A549 (cell line): ENCODE data around the gene SLC9A1. TPM values are rescaled to one million over a fixed set of nuclear protein-coding genes. Genes with fewer than 3 reads are reported as not detected.

Experiments
- ATAC-seq, 2 experiments: fragments of 200-7000 bp in 1 of 2; fragments of >200 bp in 1 of 2; cut with Nextera tagmentation in 1 of 2; cut with Tn5 transposase in 1 of 2; 3 replicates each; pipeline versions ENCODE4 v1.8.0 to v1.9.1; 2018 to 2020; ENCODE audit warnings: mild to moderate bottlenecking in 1 of 2, moderate library complexity in 1 of 2
- CTCF ChIA-PET: fragments of 300-600 bp; sonication (Branson Sonifier 250); formaldehyde crosslinking; extraction: SDS; loops from one replicate; lab custom pipeline; 2021; ENCODE audit warnings: antibody characterized with exemption, inconsistent platforms; lab: Yijun Ruan, JAX
- POLR2A ChIA-PET: fragments of 350-600 bp; formaldehyde crosslinking; extraction: SDS; loops from one replicate; lab custom pipeline; 2021; ENCODE audit warnings: antibody characterized with exemption, inconsistent platforms; lab: Yijun Ruan, JAX
- DNase-seq, 2 experiments: peaks; one replicate each; pipeline versions ENCODE4 v3.0.0 to v3.0.0-alpha.2; 2011 to 2016; ENCODE audit warnings: low read depth in 1 of 2, low spot score in 1 of 2
- FAIRE-seq: peaks from 2 replicates; lab custom pipeline; 2011; peaks lifted over from hg19 to GRCh38; lab: Jason Lieb, UNC
- H3K27ac ChIP-seq, 2 experiments: fragments of >200 bp; sonication (Bioruptor Twin); formaldehyde crosslinking; 3 replicates each; pipeline ENCODE4 v1.5.1; 2016 to 2017
- H3K4me1 ChIP-seq: fragments of >200 bp; sonication (Bioruptor Twin); formaldehyde crosslinking; 3 replicates; pipeline ENCODE4 v1.6.1; 2016
- H3K4me2 ChIP-seq: fragments of >200 bp; sonication (Bioruptor Twin); formaldehyde crosslinking; 3 replicates; pipeline ENCODE4 v1.6.1; 2016
- H3K4me3 ChIP-seq: fragments of >200 bp; sonication (Bioruptor Twin); formaldehyde crosslinking; 3 replicates; pipeline ENCODE4 v1.5.1; 2016
- H3K9me3 ChIP-seq: fragments of >200 bp; sonication (Bioruptor Twin); formaldehyde crosslinking; 3 replicates; pipeline ENCODE4 v1.6.1; 2016
- CHD4 ChIP-seq: fragments of 200-600 bp; sonication (generic); IDR thresholded peaks from 2 replicates; pipeline ENCODE4 v1.6.1; 2016; ENCODE audit warnings: antibody characterized with exemption, mild to moderate bottlenecking, borderline replicate concordance
- EHMT2 ChIP-seq: fragments of 200-600 bp; sonication (generic); IDR thresholded peaks from 2 replicates; pipeline ENCODE4 v1.6.1; 2016; ENCODE audit warnings: antibody characterized with exemption, low read depth, mild to moderate bottlenecking, moderate library complexity
- ELK1 ChIP-seq: fragments of 150-350 bp; IDR thresholded peaks from 2 replicates; pipeline ENCODE4 v1.6.1; 2014; ENCODE audit warnings: low read depth, mild to moderate bottlenecking, low read length
- FOSB ChIP-seq: fragments of 250-450 bp; sonication (Bioruptor Pico); IDR thresholded peaks from 2 replicates; pipeline ENCODE4 v1.5.0; 2020; ENCODE audit warnings: mild to moderate bottlenecking, moderate library complexity
- FOSL2 ChIP-seq, 2 experiments: fragments of 450-650 bp in 1 of 2; fragments of >200 bp in 1 of 2; sonication (Bioruptor Twin) in 1 of 2; formaldehyde crosslinking; IDR thresholded peaks; 2 replicates each; pipeline versions ENCODE4 v1.5.0 to v1.6.1; 2016 to 2020; ENCODE audit warnings: mild to moderate bottlenecking in 1 of 2, moderate library complexity in 1 of 2
- FOXS1 ChIP-seq: fragments of 250-450 bp; sonication (Bioruptor Pico); IDR thresholded peaks from 2 replicates; pipeline ENCODE4 v1.5.0; 2020; ENCODE audit warnings: mild to moderate bottlenecking, moderate library complexity
- HES2 ChIP-seq: fragments of >200 bp; sonication (Bioruptor Twin); formaldehyde crosslinking; IDR thresholded peaks from 2 replicates; pipeline ENCODE4 v1.6.1; 2016
- HOXA7 ChIP-seq: fragments of 250-450 bp; sonication (Bioruptor Pico); IDR thresholded peaks from 2 replicates; pipeline ENCODE4 v1.5.0; 2020; ENCODE audit warnings: mild to moderate bottlenecking, moderate library complexity
- HOXB13 ChIP-seq: fragments of 250-450 bp; sonication (Bioruptor Pico); IDR thresholded peaks from 2 replicates; pipeline ENCODE4 v1.5.0; 2020; ENCODE audit warnings: low read depth, mild to moderate bottlenecking, moderate library complexity
- KDM1A ChIP-seq: fragments of 200-600 bp; sonication (generic); IDR thresholded peaks from 2 replicates; pipeline ENCODE4 v1.6.1; 2016; ENCODE audit warnings: low read depth, mild to moderate bottlenecking
- KDM5A ChIP-seq: fragments of 200-600 bp; sonication (generic); IDR thresholded peaks from 2 replicates; pipeline ENCODE4 v1.6.1; 2016; ENCODE audit warnings: antibody characterized with exemption, mild to moderate bottlenecking
- MAFK ChIP-seq: fragments of 450-650 bp; IDR thresholded peaks from 2 replicates; pipeline ENCODE4 v1.6.1; 2014; ENCODE audit not compliant: partially characterized antibody
- NPAS2 ChIP-seq: fragments of 250-450 bp; sonication (Bioruptor Pico); IDR thresholded peaks from 2 replicates; pipeline ENCODE4 v1.8.0; 2022; ENCODE audit warnings: mild to moderate bottlenecking, moderate library complexity, borderline replicate concordance
- NR3C1 ChIP-seq: fragments of >200 bp; sonication (Bioruptor Twin); formaldehyde crosslinking; IDR thresholded peaks from 3 replicates; pipeline ENCODE4 v1.6.1; 2017
- PBX3 ChIP-seq: IDR thresholded peaks from 2 replicates; pipeline ENCODE4 v1.6.1; 2012
- PHF8 ChIP-seq: fragments of 200-600 bp; sonication (generic); IDR thresholded peaks from 2 replicates; pipeline ENCODE4 v1.6.1; 2016; ENCODE audit warnings: low read depth, mild to moderate bottlenecking, antibody characterized with exemption, moderate library complexity, borderline replicate concordance
- POLR2AphosphoS2 ChIP-seq: conservative IDR thresholded peaks from 2 replicates; pipeline ENCODE4 v1.6.1; 2012; ENCODE audit warnings: low read length, improper control_type of control experiment, inconsistent platforms
- RARB ChIP-seq: fragments of 250-450 bp; sonication (Bioruptor Pico); IDR thresholded peaks from 2 replicates; pipeline ENCODE4 v1.8.0; 2021; ENCODE audit warnings: mild to moderate bottlenecking, moderate library complexity
- RCOR1 ChIP-seq: fragments of 150-350 bp; IDR thresholded peaks from 2 replicates; pipeline ENCODE4 v1.6.1; 2014; ENCODE audit warnings: antibody characterized with exemption, low read length, low read depth
- RFX5 ChIP-seq: fragments of 450-650 bp; IDR thresholded peaks from 2 replicates; pipeline ENCODE4 v1.7.1; 2014; ENCODE audit warnings: antibody characterized with exemption, mild to moderate bottlenecking, moderate library complexity
- ZFP36 ChIP-seq: fragments of 450-650 bp; IDR thresholded peaks from 2 replicates; pipeline ENCODE4 v1.6.1; 2014; ENCODE audit warnings: borderline replicate concordance; ENCODE audit not compliant: partially characterized antibody
- WGBS: methylation state at CpG from one replicate; pipeline ENCODE4 v1.1.6; 2017; ENCODE audit errors: missing lambda C conversion rate; 5-methylcytosine and 5-hydroxymethylcytosine counted together
- polyA plus RNA-seq, 4 experiments: library from polyadenylated mRNA; depleted of rRNA in 3 of 4; stranded (reverse); fragments of >200 nt; fragmentation: RNase III in 1 of 4; extraction: RNeasy Plus Mini Kit Qiagen cat#74134 plus additional on column Dnase treatment in 1 of 4; gene quantifications; 2 replicates in 3 of 4; 3 replicates in 1 of 4; pipeline ENCODE4 v1.2.3, GENCODE V29; 2011 to 2017
- TF ChIP-seq, protein P1 (sequence below): fragments of 450-650 bp; IDR thresholded peaks from 2 replicates; pipeline ENCODE4 v1.6.1; 2014; ENCODE audit warnings: antibody characterized with exemption
- TF ChIP-seq, protein P2 (sequence below): IDR thresholded peaks from 2 replicates; pipeline ENCODE4 v1.6.1; 2012

SLC9A1 gene
- polyA plus RNA-seq, 2 of the 4 experiments (the other 2 are of a cell fraction), result 7.4 to 8.0 TPM

DNA sequence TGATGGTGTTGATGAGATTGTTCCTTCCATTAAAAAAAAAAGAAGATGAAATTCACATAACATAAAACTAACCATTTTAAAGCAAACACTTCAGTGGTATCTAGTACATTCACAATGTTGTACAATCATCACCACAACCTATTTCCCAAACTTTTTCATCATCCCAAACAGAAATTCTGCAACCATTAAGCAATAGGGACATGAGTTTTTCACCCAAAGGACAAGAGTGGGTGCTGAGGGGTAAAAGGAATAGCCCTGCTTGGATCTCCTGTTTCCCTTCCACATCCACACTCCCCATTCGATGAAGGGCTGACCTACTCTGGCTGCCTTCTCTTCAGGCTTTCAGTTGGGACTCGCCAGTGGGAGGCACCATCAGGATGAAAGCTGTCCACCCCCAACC is 59.3 kb downstream of the SLC9A1 start:
- CTCF ChIA-PET, result interaction anchor here (0.7 to 18.9 kb wide), 8 partner anchors 12 to 238 kb away, joined by 3 to 516 read pairs (median 12); no protein-coding TSS in a partner anchor
- Histone ChIP-seq H3K4me2 (no peak overlapping the region), H3K9me3 (no peaks in the 10 kb centered on the region), H3K27ac (no peak overlapping the region), H3K4me3 (no peak overlapping the region), H3K4me1 (peaks cover 30% of the 10 kb centered on the region)
- no peak for ATAC-seq
- DNase-seq, result no peak
- TF ChIP-seq PBX3 (no peak), KDM5A (no peak), ZFP36 (no peak), HES2 (no peak), PHF8 (no peak)
- TF ChIP-seq, protein P1, sequence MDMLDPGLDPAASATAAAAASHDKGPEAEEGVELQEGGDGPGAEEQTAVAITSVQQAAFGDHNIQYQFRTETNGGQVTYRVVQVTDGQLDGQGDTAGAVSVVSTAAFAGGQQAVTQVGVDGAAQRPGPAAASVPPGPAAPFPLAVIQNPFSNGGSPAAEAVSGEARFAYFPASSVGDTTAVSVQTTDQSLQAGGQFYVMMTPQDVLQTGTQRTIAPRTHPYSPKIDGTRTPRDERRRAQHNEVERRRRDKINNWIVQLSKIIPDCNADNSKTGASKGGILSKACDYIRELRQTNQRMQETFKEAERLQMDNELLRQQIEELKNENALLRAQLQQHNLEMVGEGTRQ, result no peak
- FAIRE-seq, result no peak
- WGBS, result 90% methylated on average over 2 of the region's 2 CpGs
- POLR2A ChIA-PET, result no interaction called here

DNA sequence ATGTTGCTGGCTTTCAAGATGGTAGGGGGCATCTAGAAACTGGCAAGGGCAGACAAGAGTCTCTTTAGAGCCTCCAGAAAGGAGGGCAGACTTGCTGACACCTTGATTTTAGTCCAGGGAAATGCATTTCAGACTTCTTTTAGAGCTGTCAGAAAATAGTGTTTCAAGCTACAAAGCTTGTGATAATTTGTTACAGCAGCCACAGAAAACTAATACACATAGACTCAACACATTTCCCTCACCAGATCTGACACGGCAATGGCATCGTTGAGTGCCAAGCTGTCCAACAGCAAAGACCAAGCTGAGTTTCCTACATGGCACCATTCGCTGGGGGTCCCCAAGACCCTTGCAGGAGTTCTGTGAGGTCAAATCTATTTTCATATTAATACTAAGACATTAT is 62.0 kb downstream of the SLC9A1 start:
- Histone ChIP-seq H3K4me3 (no peak overlapping the region), H3K27ac (no peak overlapping the region), H3K4me1 (peaks cover 3% of the 10 kb centered on the region; the same call in 1 of the 3 replicates), H3K9me3 (no peaks in the 10 kb centered on the region), H3K4me2 (no peak overlapping the region)
- WGBS, result 59% methylated on average over 3 of the region's 3 CpGs
- CTCF ChIA-PET, result interaction anchor here (0.6 to 18.9 kb wide), 8 partner anchors 7 to 208 kb away, joined by 3 to 516 read pairs (median 4); no protein-coding TSS in a partner anchor
- no peak for FAIRE-seq
- ATAC-seq, result no peak
- DNase-seq, result no peak
- POLR2A ChIA-PET, result interaction anchor here (0.6 kb wide), 1 partner anchor 285 kb away, joined by 3 read pairs; no protein-coding TSS in a partner anchor
- TF ChIP-seq KDM1A (no peak), EHMT2 (no peak), RARB (CRISPR knock-in tag) (no peak), RCOR1 (no peak), FOSL2 (IDR thresholded peaks at IDR 0.05) (no peak), FOSL2 (CRISPR knock-in tag; IDR thresholded peaks at IDR 0.05) (no peak), NPAS2 (CRISPR knock-in tag) (no peak), HOXA7 (no peak), HOXB13 (CRISPR knock-in tag) (no peak), POLR2AphosphoS2 (no peak), FOSB (CRISPR knock-in tag) (no peak), FOXS1 (CRISPR knock-in tag) (no peak), MAFK (no peak), ELK1 (no peak), CHD4 (no peak), RFX5 (no peak), NR3C1 (no peak)
- TF ChIP-seq, protein P2, sequence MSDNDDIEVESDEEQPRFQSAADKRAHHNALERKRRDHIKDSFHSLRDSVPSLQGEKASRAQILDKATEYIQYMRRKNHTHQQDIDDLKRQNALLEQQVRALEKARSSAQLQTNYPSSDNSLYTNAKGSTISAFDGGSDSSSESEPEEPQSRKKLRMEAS, result no peak
